B cell (primary cell): Measurements from ENCODE around the gene LAMA2. TPM values are rescaled to one million over a fixed set of nuclear protein-coding genes. Genes with fewer than 3 reads are reported as not detected.

Experiments used
- ATAC-seq: fragments of 200-7000 bp; cut with Tn5 transposase; one replicate; pipeline ENCODE4 v1.10.0; 2021; ENCODE audit warnings: low read depth, mild to moderate bottlenecking, moderate number of reproducible peaks, moderate library complexity
- CTCF ChIA-PET: fragments of 350-600 bp; sonication (Branson Sonifier 250); formaldehyde crosslinking; loops from one replicate; lab custom pipeline; 2021; ENCODE audit warnings: antibody characterized with exemption, inconsistent platforms; lab: Charles Lee
- POLR2A ChIA-PET: fragments of 350-600 bp; sonication (Branson Sonifier 250); formaldehyde crosslinking; loops from one replicate; lab custom pipeline; 2021; ENCODE audit warnings: antibody characterized with exemption; lab: Charles Lee
- DNase-seq: peaks from one replicate; pipeline ENCODE4 v3.0.0; 2013
- H2AFZ ChIP-seq: 2 replicates; pipeline ENCODE4 v1.6.1; 2012; ENCODE audit warnings: mild to moderate bottlenecking, low read depth, low read length; ENCODE audit not compliant: insufficient read depth, poor library complexity, severe bottlenecking
- H3K27ac ChIP-seq, 2 donors: 1 replicate in 1 of 2; 2 replicates in 1 of 2; pipeline ENCODE4 v1.5.1; 2012 to 2013; ENCODE audit warnings: low read length in 2 of 2, mild to moderate bottlenecking in 2 of 2, moderate library complexity in 1 of 2
- H3K27me3 ChIP-seq, 4 experiments: fragments of 200-600 bp in 1 of 4; sonication (generic) in 1 of 4; replicated peaks in 1 of 4; 1 replicate in 2 of 4; 2 replicates in 2 of 4; pipeline versions ENCODE4 v1.6.1 to v1.7.0; 2013 to 2016; ENCODE audit warnings: low read length in 3 of 4, mild to moderate bottlenecking in 2 of 4, mixed read lengths in 1 of 4, moderate library complexity in 1 of 4; ENCODE audit not compliant: insufficient read depth in 4 of 4, control insufficient read depth in 3 of 4; ENCODE audit errors: control extremely low read depth in 1 of 4
- H3K36me3 ChIP-seq, 2 experiments: replicated peaks in 1 of 2; 1 replicate in 1 of 2; 2 replicates in 1 of 2; pipeline versions ENCODE4 v1.6.1 to v1.7.1; 2013; ENCODE audit warnings: low read length in 1 of 2; ENCODE audit not compliant: insufficient read depth in 2 of 2, control insufficient read depth in 1 of 2; ENCODE audit errors: control extremely low read depth in 1 of 2, extremely low read depth in 1 of 2
- H3K4me1 ChIP-seq, 2 donors: fragments of 200-600 bp in 1 of 2; sonication (generic) in 1 of 2; 1 replicate in 1 of 2; 2 replicates in 1 of 2; pipeline versions ENCODE4 v1.5.1 to v1.6.1; 2013 to 2017; ENCODE audit warnings: low read length in 2 of 2; ENCODE audit not compliant: control insufficient read depth in 2 of 2, insufficient read depth in 2 of 2
- H3K4me2 ChIP-seq: replicated peaks from 2 replicates; pipeline ENCODE3; 2012; ENCODE audit warnings: mild to moderate bottlenecking, low read depth, low read length; ENCODE audit not compliant: poor library complexity, severe bottlenecking
- H3K4me3 ChIP-seq, 5 experiments: fragments of 200-600 bp in 1 of 5; sonication (generic) in 1 of 5; 1 replicate in 3 of 5; 2 replicates in 2 of 5; pipeline versions ENCODE4 v1.5.1 to v1.7.0; 2011 to 2016; ENCODE audit warnings: low read length in 4 of 5, mild to moderate bottlenecking in 4 of 5, low read depth in 2 of 5, control low read depth in 1 of 5, moderate library complexity in 1 of 5; ENCODE audit not compliant: insufficient read depth in 1 of 5; ENCODE audit errors: control extremely low read depth in 1 of 5, extremely low read depth in 1 of 5
- H3K79me2 ChIP-seq: fragments of 200-600 bp; sonication (generic); one replicate; pipeline ENCODE4 v1.6.0; 2016; ENCODE audit warnings: low read length; ENCODE audit not compliant: control insufficient read depth, insufficient read depth
- H3K9ac ChIP-seq: fragments of 200-600 bp; sonication (generic); 2 replicates; pipeline ENCODE4 v1.6.1; 2017; ENCODE audit warnings: mild to moderate bottlenecking, low read length, moderate library complexity
- H3K9me3 ChIP-seq, 3 donors: one replicate each; pipeline versions ENCODE4 v1.6.1 to v1.7.1; 2013; ENCODE audit warnings: low read length in 2 of 3; ENCODE audit not compliant: control insufficient read depth in 2 of 3, insufficient read depth in 1 of 3; ENCODE audit errors: control extremely low read depth in 1 of 3
- H4K20me1 ChIP-seq: 2 replicates; pipeline ENCODE4 v1.6.0; 2012; ENCODE audit warnings: mild to moderate bottlenecking, low read length; ENCODE audit not compliant: insufficient read depth, control insufficient read depth, poor library complexity, severe bottlenecking
- H3K27ac Mint-ChIP-seq: one replicate; pipeline ENCODE4 v1.8.0; 2021; ENCODE audit warnings: mixed read lengths
- H3K27me3 Mint-ChIP-seq: one replicate; pipeline ENCODE4 v1.8.0; 2021; ENCODE audit warnings: mixed read lengths
- H3K4me1 Mint-ChIP-seq: one replicate; pipeline ENCODE4 v1.8.0; 2021; ENCODE audit warnings: mixed read lengths
- H3K4me3 Mint-ChIP-seq: one replicate; pipeline ENCODE4 v1.8.0; 2021; ENCODE audit warnings: mixed read lengths
- H3K9me3 Mint-ChIP-seq: one replicate; pipeline ENCODE4 v1.8.0; 2022; ENCODE audit warnings: mixed read lengths; ENCODE audit not compliant: insufficient read depth
- EZH2 ChIP-seq: IDR thresholded peaks from 2 replicates; pipeline ENCODE4 v1.6.1; 2012; ENCODE audit warnings: borderline replicate concordance, low read depth, mild to moderate bottlenecking, moderate library complexity, low read length; ENCODE audit not compliant: insufficient read depth, poor library complexity, severe bottlenecking
- WGBS: methylation state at CpG from one replicate; pipeline ENCODE4 v1.1.5; 2013; ENCODE audit warnings: missing lambda C conversion rate; ENCODE audit not compliant: insufficient coverage; 5-methylcytosine and 5-hydroxymethylcytosine counted together
- intact Hi-C: fragments of 100-400 bp; cut with micrococcal nuclease; formaldehyde crosslinking; loops from one replicate; pipeline ENCODE4 v1.10.0; 2022
- polyA plus RNA-seq: library from polyadenylated mRNA; depleted of rRNA; stranded (reverse); fragments of >200 nt; gene quantifications from 2 replicates; pipeline ENCODE4 v1.2.3, GENCODE V29; 2012
- total RNA-seq, 2 donors: library from RNA; stranded (reverse); fragments of 120-200 nt in 1 of 2; gene quantifications; 1 replicate in 1 of 2; 2 replicates in 1 of 2; pipeline versions ENCODE4 v1.2.3 to v1.2.4, GENCODE V29; 2013 to 2022
- TF ChIP-seq, protein P1 (sequence below): fragments of 200-600 bp; IDR thresholded peaks from one replicate; pipeline ENCODE4 v1.8.0; 2022; ENCODE audit warnings: antibody characterized with exemption, mild to moderate bottlenecking

The LAMA2 gene
- total and polyA plus RNA-seq, 2 donors (not counting 1 experiment from before 2014, with no cell fraction given) = 0.16 TPM; not detected in 1

GRCh38 chr6:129194306-129194941 is 311.5 kb downstream of the LAMA2 start:
- Histone ChIP-seq H3K9me3 (no peaks in the 10 kb centered on the region), H3K4me1 (no peaks in the 10 kb centered on the region), H3K27ac (no peak overlapping the region), H3K36me3 (no peaks in the 10 kb centered on the region), H3K4me2 (no peak overlapping the region), H2AFZ (no peak overlapping the region), H3K4me3 (no peak overlapping the region), H3K9ac (no peak overlapping the region), H3K79me2 (no peaks in the 10 kb centered on the region), H3K27me3 (no peaks in the 10 kb centered on the region), H4K20me1 (no peaks in the 10 kb centered on the region)
- H3K27me3 Mint-ChIP-seq = no peaks in the 10 kb centered on the region
- H3K4me1 Mint-ChIP-seq = peaks cover 7% of the 10 kb centered on the region
- no peak overlapping the region for H3K4me3 Mint-ChIP-seq
- no peaks in the 10 kb centered on the region for H3K9me3 Mint-ChIP-seq
- H3K27ac Mint-ChIP-seq = no peak overlapping the region
- ChIA-PET CTCF (no interaction called here), POLR2A (no interaction called here)
- WGBS = 90% methylated on average over 2 of the region's 7 CpGs
- no peak for TF ChIP-seq EZH2
- TF ChIP-seq, protein P1, sequence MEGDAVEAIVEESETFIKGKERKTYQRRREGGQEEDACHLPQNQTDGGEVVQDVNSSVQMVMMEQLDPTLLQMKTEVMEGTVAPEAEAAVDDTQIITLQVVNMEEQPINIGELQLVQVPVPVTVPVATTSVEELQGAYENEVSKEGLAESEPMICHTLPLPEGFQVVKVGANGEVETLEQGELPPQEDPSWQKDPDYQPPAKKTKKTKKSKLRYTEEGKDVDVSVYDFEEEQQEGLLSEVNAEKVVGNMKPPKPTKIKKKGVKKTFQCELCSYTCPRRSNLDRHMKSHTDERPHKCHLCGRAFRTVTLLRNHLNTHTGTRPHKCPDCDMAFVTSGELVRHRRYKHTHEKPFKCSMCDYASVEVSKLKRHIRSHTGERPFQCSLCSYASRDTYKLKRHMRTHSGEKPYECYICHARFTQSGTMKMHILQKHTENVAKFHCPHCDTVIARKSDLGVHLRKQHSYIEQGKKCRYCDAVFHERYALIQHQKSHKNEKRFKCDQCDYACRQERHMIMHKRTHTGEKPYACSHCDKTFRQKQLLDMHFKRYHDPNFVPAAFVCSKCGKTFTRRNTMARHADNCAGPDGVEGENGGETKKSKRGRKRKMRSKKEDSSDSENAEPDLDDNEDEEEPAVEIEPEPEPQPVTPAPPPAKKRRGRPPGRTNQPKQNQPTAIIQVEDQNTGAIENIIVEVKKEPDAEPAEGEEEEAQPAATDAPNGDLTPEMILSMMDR = no peak
- intact Hi-C loops = no loop called here
- DNase-seq (no peak), ATAC-seq (no peak)

GRCh38 chr6:129195161-129195560 is 312.2 kb downstream of the LAMA2 start:
- no peak for ATAC-seq
- Histone ChIP-seq H3K4me3 (no peak overlapping the region), H3K36me3 (no peaks in the 10 kb centered on the region), H3K27ac (no peak overlapping the region), H3K9me3 (no peaks in the 10 kb centered on the region), H2AFZ (no peak overlapping the region), H4K20me1 (no peaks in the 10 kb centered on the region), H3K27me3 (no peaks in the 10 kb centered on the region), H3K4me2 (no peak overlapping the region), H3K79me2 (no peaks in the 10 kb centered on the region), H3K9ac (no peak overlapping the region), H3K4me1 (no peaks in the 10 kb centered on the region)
- CTCF ChIA-PET = no interaction called here
- no peaks in the 10 kb centered on the region for H3K27me3 Mint-ChIP-seq
- peaks cover 7% of the 10 kb centered on the region for H3K4me1 Mint-ChIP-seq
- no peak overlapping the region for H3K4me3 Mint-ChIP-seq
- POLR2A ChIA-PET = no interaction called here
- H3K9me3 Mint-ChIP-seq = no peaks in the 10 kb centered on the region
- DNase-seq = no peak
- intact Hi-C loops = no loop called here
- H3K27ac Mint-ChIP-seq = no peak overlapping the region
- TF ChIP-seq, protein P1 = no peak
- TF ChIP-seq EZH2 = no peak
- WGBS = no CpG with 5 or more reads among the region's 2 CpGs
